GM18858 (cell line): ENCODE data around the gene PCDHGA7.
"Not testable (repeated sequence)": the region's sequence is repeated elsewhere in the genome, so short reads cannot be mapped to it uniquely, and the experiment has no call there.

Experiments
- ATAC-seq: cut with Tn5 transposase; IDR thresholded peaks from one replicate; pipeline ENCODE4 v1.9.1; 2021; ENCODE audit not compliant: unreplicated experiment

The PCDHGA7 gene

GRCh38 chr5:141382469-141383294 is at the start of gene PCDHGA7:
PCDHGA7 (plus strand) TSS chr5:141382742; CDS start chr5:141382900, 158 bp downstream.
- no peak for ATAC-seq

DNA sequence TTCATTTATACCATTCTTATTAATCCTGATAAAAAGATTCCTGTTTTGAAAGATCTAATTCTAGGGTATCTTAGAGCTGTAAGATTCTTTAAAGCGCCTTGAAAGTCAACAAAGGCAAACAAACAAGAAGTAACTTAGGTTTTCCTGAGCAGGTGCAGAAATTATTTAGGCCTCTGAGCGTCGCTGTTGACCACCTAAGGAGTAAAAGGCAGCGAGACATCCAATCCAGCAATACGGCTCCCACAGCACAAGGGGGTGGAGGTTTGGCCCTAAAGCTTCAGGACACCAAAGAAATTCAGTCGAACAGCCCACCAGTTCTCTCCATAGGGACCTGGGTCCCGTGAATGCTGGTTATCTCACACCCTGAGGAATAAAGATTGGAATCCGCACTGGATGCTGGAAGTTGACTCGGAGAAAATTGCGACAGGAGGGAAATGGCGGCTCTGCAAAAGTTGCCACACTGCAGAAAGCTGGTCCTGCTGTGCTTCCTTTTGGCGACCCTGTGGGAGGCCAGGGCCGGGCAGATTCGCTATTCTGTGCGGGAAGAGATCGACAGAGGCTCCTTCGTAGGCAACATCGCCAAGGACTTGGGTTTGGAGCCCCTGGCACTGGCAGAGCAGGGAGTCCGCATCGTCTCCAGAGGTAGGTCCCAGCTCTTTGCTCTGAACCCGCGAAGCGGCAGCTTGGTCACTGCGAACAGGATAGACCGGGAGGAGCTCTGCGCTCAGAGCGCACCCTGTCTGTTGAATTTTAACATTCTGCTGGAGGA is 43.8 kb upstream of the PCDHGA7 start, which contains the start of gene PCDHGA2:
TSS of gene PCDHGA2 (plus strand) at position 223 of the 769 bp plus-strand sequence.
- no peak for ATAC-seq

DNA sequence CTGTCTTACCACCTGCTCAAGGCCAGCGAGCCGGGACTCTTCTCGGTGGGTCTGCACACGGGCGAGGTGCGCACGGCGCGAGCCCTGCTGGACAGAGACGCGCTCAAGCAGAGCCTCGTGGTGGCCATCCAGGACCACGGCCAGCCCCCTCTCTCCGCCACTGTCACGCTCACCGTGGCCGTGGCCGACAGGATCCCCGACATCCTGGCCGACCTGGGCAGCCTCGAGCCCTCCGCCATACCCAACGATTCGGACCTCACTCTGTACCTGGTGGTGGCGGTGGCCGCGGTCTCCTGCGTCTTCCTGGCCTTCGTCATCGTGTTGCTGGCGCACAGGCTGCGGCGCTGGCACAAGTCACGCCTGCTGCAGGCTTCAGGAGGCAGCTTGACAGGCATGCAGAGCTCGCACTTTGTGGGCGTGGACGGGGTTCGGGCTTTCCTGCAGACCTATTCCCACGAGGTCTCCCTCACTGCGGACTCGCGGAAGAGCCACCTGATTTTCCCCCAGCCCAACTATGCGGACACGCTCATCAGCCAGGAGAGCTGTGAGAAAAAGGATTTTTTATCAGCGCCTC is 41.7 kb upstream of the PCDHGA7 start:
- ATAC-seq = not testable (repeated sequence)

- no peak for ATAC-seq
These were observed 39.8 kb upstream of the PCDHGA7 start for GRCh38 chr5:141342773-141343172.

DNA sequence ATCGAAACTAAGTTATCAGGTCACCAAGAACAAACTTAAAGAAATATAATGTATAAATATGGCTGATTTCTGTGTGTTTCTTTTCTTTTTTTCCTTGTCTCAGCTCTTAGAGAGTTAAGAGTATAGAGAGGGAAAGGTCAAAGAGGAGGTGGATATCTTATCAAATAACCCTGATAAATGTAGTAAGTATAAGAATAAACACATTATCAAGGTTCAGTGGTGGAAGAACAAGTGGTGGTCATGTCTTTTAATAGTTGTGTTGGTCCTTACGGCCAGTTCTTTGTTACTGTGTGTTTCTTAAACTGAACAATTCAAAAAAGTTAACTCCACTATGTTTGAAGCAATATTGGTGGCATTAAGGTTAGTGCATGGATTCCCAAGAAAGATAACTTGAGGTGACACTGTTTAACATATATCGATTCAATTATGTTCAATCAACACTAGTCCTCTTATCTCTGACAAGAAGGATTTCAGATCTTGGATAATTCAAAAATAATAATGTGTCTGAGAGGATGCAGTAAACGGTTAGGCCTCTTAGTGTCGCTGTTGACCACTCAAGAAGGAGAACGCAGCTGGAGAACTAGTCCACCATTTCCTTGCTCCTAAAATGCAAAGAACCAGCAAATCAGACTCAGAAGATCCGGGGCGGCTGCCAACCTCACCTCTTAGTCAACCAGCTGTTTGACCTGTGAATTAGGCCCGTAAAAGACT is 39.1 kb upstream of the PCDHGA7 start, which contains the start of gene PCDHGA3:
TSS of gene PCDHGA3 (plus strand) at position 588 of the 711 bp plus-strand sequence. CDS start 205 bp downstream, outside the sequence.
- no peak for ATAC-seq

GRCh38 chr5:141343953-141344463 is 38.5 kb upstream of the PCDHGA7 start:
- ATAC-seq = no peak

GRCh38 chr5:141345327-141345726 is 37.2 kb upstream of the PCDHGA7 start:
- no peak for ATAC-seq

GRCh38 chr5:141346017-141346416 is 36.5 kb upstream of the PCDHGA7 start:
- not testable (repeated sequence) for ATAC-seq

- ATAC-seq = no peak
These were observed 32.5 kb upstream of the PCDHGA7 start, which contains the start of gene PCDHGB1 for GRCh38 chr5:141349917-141350619. PCDHGB1 (plus strand) TSS chr5:141350099; CDS start chr5:141350261, 162 bp downstream.

DNA sequence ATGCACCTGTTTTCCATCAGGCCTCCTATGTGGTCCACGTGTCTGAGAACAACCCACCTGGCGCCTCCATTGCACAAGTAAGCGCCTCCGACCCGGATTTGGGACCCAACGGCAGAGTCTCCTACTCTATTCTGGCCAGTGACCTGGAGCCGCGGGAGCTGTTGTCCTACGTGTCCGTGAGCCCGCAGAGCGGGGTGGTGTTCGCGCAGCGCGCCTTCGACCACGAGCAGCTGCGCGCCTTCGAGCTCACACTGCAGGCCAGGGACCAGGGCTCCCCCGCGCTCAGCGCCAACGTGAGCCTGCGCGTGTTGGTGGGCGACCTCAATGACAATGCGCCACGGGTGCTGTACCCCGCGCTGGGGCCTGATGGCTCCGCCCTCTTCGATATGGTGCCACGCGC is 31.0 kb upstream of the PCDHGA7 start:
- no peak for ATAC-seq

DNA sequence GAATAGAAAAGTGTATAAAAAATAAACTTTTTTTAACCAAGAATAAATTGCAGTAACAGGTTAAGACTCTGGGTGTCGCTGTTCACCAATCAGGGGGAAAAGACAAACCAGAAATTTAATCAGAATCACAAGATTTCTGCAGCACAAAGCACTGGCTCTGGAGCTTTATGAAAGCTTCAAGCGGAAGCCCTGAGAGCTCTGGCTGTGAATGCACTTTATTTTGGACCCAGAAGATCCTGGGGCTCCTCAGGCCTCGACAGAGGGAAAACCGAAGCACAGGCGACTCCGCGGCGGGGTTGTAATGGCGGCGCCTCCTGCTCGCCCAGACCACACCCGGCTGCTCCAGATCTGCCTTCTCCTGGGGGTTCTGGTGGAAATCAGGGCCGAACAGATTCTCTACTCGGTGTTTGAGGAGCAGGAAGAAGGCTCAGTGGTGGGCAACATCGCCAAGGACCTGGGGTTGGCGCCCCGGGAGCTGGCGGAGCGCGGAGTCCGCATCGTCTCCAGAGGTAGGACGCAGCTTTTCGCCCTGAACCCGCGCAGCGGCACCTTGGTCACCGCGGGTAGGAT is 27.6 kb upstream of the PCDHGA7 start, which contains the start of gene PCDHGA4:
TSS of gene PCDHGA4 (plus strand) at position 122 of the 570 bp plus-strand sequence. CDS start at position 209, 87 bp downstream.
- ATAC-seq = no peak

DNA sequence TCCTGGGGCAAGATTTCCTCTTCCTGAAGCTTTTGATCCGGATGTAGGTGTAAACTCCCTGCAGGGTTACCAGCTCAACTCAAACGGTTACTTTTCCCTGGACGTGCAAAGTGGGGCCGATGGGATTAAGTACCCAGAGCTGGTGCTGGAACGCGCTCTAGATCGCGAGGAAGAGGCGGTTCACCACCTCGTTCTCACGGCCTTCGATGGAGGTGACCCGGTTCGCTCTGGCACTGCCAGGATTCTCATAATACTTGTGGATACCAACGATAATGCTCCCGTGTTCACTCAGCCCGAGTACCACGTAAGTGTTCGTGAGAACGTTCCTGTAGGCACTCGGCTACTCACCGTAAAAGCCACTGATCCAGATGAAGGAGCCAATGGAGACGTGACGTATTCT is 26.9 kb upstream of the PCDHGA7 start:
- ATAC-seq = no peak

GRCh38 chr5:141356133-141356532 is 26.4 kb upstream of the PCDHGA7 start:
- ATAC-seq = no peak

GRCh38 chr5:141356950-141357349 is 25.6 kb upstream of the PCDHGA7 start:
- ATAC-seq = no peak

DNA sequence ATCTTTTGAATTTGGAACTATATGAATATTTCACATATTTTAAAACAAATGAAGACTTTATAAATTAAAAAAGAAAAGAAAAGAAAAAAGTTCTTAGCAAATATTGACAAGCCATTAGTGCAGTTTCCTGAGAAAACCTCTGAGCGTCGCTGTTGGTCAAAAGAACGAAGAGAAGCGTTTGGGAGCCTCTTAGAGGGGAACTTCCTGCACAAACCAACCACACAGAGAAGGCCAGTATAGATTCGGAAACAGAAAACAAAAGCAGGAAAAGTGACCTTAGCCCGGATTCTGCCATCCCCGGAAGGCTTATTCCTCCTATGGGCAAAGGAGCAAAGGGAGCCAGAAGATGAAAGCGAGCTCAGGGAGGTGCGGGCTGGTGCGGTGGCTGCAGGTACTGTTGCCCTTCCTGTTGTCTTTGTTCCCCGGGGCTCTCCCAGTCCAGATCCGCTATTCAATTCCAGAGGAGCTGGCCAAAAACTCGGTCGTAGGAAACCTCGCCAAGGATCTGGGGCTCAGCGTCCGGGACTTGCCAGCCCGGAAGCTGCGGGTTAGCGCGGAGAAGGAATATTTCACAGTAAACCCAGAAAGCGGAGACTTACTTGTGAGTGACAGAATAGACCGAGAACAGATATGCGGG is 22.6 kb upstream of the PCDHGA7 start, which contains the start of gene PCDHGB2:
TSS of gene PCDHGB2 (plus strand) at position 205 of the 637 bp plus-strand sequence. CDS start at position 347, 142 bp downstream.
- ATAC-seq = peak; percentile 51

- ATAC-seq = no peak
These were observed 21.9 kb upstream of the PCDHGA7 start for GRCh38 chr5:141360685-141361084.

DNA sequence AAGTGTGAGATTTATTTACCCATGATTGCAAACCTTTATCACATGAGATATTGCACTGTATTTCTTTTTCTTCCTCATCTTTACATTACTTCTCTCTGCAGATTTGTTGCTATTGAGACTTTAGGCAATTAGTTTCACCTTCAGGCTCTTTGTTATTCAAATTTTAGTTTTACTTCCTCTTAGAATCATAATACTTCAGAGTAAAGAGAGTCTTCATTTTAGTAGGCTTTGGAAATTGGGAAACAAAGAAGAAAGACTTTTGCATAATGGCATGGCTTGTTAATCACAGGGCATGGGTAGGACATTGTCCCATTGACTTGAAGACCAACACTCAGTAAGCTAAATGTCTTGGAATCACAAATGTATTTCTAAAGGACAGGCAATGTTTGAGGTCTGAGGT is 19.8 kb upstream of the PCDHGA7 start:
- no peak for ATAC-seq

GRCh38 chr5:141363952-141364660 is 18.4 kb upstream of the PCDHGA7 start, which contains the start of gene PCDHGA5:
PCDHGA5 (plus strand) TSS chr5:141364162; CDS start chr5:141364331, 169 bp downstream.
- ATAC-seq = no peak
